ENCODE results near the gene IRF2. TPM values are rescaled to one million over a fixed set of nuclear protein-coding genes. Genes with fewer than 3 reads are reported as not detected.
A peak's percentile ranks its signal among the peaks of the same experiment; 100 is the strongest.

IRF2 gene
- total RNA-seq, 1 donor from 2014 or later, result 16.1 TPM

DNA sequence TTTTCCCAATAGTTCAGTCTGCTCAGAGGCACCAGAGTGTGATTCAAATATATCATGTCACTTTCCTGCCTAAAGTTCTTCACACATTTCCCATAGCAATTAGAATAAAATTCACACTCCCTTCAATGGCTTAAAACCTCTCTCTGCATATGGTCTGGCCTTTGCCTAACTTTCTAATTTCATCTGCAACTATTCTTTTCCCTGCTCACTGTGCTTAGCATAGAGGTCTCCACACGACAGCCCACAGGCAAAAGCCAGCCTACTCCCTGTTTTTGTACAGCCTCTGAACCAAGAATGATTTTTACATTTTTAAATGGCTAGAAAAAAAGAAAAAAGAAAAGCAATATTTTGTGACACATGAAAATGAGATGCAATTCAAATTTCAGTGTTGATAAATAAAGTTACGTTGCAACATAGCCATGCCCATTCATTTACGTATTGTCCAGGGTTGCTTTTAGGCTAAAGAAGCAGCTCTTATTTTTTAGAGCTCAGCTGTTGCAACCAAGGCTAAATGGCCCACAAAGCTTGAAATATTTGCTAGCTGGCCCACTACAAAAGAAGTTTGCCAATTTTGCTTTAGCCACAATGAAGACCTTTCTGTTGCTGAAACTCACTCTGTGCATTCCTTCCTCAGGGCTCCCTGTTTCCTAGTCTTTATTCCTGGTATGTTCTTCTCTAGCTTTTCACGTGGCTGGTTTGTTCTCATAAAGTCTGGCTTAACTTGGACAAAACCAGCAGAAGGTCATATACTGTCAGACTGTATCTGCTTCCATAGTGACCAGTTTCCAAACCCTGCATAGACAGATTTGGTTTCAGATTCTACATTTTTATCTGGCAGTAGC is 26.6 kb upstream of the IRF2 start:
- H2AFZ ChIP-seq (replicated peaks), result no peak overlapping the region
- TF ChIP-seq EZH2phosphoT487 (IDR thresholded peaks at IDR 0.05), result no peak
- peaks cover 3% of the 10 kb centered on the region for H3K27me3 Mint-ChIP-seq (ENCODE audit: insufficient read depth, low read depth)
- H4K20me1 ChIP-seq (ENCODE audit: low read depth), result no peaks in the 10 kb centered on the region
- H3K27ac Mint-ChIP-seq, result peak overlapping the region; percentile 7
- no peak overlapping the region for H3K4me3 ChIP-seq
- no peaks in the 10 kb centered on the region for H3F3A ChIP-seq (ENCODE audit: low read depth)
- no peaks in the 10 kb centered on the region for H3K79me2 ChIP-seq (ENCODE audit: low read depth)
- no peaks in the 10 kb centered on the region for H3K9me3 ChIP-seq (ENCODE audit: low read depth)
- no peaks in the 10 kb centered on the region for H3K36me3 Mint-ChIP-seq
- H3K9ac ChIP-seq, result no peak overlapping the region
- H3K4me1 Mint-ChIP-seq, result peaks cover 21% of the 10 kb centered on the region
- H3K4me1 ChIP-seq, result no peaks in the 10 kb centered on the region
- DNase-seq (ENCODE audit: low spot score), result no peak
- H3K4me3 Mint-ChIP-seq, result no peak overlapping the region
- H3K27me3 ChIP-seq, result no peaks in the 10 kb centered on the region
- no peaks in the 10 kb centered on the region for H3K9me3 Mint-ChIP-seq
- no peaks in the 10 kb centered on the region for H3K36me3 ChIP-seq
- H3K4me2 ChIP-seq, result no peak overlapping the region
- no peak overlapping the region for H3K27ac ChIP-seq

DNA sequence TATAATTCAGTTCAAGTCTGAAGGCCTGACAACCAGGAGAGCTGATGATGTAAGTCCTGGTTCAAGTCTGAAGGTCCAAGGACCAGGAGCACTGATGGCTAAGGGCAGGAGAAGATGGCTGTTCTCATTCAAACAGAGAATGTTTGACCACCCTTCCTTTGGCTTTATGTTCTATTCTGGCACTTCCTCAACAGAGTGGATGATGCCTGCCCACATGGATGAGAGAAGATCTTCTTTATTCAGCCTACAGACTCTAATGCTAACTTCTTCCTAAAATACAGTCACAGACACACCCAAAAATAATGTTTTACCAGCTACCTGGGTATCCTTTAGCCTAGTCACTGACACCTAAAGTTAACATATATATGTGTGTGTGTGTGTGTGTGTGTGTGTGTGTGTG is 25.6 kb upstream of the IRF2 start:
- Histone ChIP-seq H3K36me3 (no peaks in the 10 kb centered on the region), H3K9ac (no peak overlapping the region), H3K4me2 (no peak overlapping the region), H3K27ac (no peak overlapping the region), H3K4me3 (no peak overlapping the region), H3K27me3 (no peaks in the 10 kb centered on the region), H3K9me3 (ENCODE audit: low read depth) (no peaks in the 10 kb centered on the region), H3K4me1 (no peaks in the 10 kb centered on the region), H4K20me1 (ENCODE audit: low read depth) (no peaks in the 10 kb centered on the region), H2AFZ (replicated peaks) (no peak overlapping the region), H3F3A (ENCODE audit: low read depth) (no peaks in the 10 kb centered on the region), H3K79me2 (ENCODE audit: low read depth) (no peaks in the 10 kb centered on the region)
- Mint-ChIP-seq H3K4me3 (no peak overlapping the region), H3K27ac (no peak overlapping the region), H3K27me3 (ENCODE audit: insufficient read depth, low read depth) (peaks cover 3% of the 10 kb centered on the region), H3K4me1 (peaks cover 21% of the 10 kb centered on the region), H3K36me3 (no peaks in the 10 kb centered on the region), H3K9me3 (no peaks in the 10 kb centered on the region)
- TF ChIP-seq EZH2 (IDR thresholded peaks at IDR 0.05), result no peak
- TF ChIP-seq, protein P1, sequence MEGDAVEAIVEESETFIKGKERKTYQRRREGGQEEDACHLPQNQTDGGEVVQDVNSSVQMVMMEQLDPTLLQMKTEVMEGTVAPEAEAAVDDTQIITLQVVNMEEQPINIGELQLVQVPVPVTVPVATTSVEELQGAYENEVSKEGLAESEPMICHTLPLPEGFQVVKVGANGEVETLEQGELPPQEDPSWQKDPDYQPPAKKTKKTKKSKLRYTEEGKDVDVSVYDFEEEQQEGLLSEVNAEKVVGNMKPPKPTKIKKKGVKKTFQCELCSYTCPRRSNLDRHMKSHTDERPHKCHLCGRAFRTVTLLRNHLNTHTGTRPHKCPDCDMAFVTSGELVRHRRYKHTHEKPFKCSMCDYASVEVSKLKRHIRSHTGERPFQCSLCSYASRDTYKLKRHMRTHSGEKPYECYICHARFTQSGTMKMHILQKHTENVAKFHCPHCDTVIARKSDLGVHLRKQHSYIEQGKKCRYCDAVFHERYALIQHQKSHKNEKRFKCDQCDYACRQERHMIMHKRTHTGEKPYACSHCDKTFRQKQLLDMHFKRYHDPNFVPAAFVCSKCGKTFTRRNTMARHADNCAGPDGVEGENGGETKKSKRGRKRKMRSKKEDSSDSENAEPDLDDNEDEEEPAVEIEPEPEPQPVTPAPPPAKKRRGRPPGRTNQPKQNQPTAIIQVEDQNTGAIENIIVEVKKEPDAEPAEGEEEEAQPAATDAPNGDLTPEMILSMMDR (IDR thresholded peaks at IDR 0.05), result no peak
- TF ChIP-seq EZH2phosphoT487 (IDR thresholded peaks at IDR 0.05), result no peak
- DNase-seq (ENCODE audit: low spot score), result no peak

DNA sequence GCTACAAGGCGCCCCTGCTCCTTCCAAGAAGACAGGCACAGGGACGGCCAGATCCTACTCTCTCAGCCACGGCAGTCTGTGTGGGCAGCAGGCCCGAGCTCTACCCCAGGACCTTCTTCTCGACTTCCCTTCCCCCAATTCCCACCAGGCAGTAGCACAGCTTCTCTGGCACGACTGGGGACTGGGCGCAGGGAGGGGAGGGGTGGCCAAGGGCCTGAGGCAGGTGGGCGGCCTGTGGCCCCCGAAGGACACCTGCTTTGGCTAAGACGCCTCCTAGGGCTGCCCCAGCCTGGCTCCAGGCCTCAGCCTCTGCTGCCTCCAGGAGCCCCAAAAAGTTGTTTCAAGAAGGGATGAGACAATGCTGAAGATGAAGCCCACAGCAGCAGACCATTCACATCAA is 24.2 kb upstream of the IRF2 start:
- no peaks in the 10 kb centered on the region for H3K27me3 ChIP-seq
- H3K4me2 ChIP-seq, result no peak overlapping the region
- H3F3A ChIP-seq (ENCODE audit: low read depth), result no peaks in the 10 kb centered on the region
- no peaks in the 10 kb centered on the region for H3K36me3 Mint-ChIP-seq
- H3K9ac ChIP-seq, result no peak overlapping the region
- no peaks in the 10 kb centered on the region for H3K9me3 ChIP-seq (ENCODE audit: low read depth)
- H3K4me3 Mint-ChIP-seq, result no peak overlapping the region
- H4K20me1 ChIP-seq (ENCODE audit: low read depth), result no peaks in the 10 kb centered on the region
- peaks cover 9% of the 10 kb centered on the region for H3K4me1 Mint-ChIP-seq
- TF ChIP-seq EZH2phosphoT487 (IDR thresholded peaks at IDR 0.05) (no peak), EZH2 (IDR thresholded peaks at IDR 0.05) (no peak)
- TF ChIP-seq, protein P1 (IDR thresholded peaks at IDR 0.05), result no peak
- DNase-seq (ENCODE audit: low spot score), result no peak
- H3K27me3 Mint-ChIP-seq (ENCODE audit: insufficient read depth, low read depth), result peaks cover 3% of the 10 kb centered on the region
- no peak overlapping the region for H3K27ac ChIP-seq
- H3K9me3 Mint-ChIP-seq, result no peaks in the 10 kb centered on the region
- no peak overlapping the region for H2AFZ ChIP-seq (replicated peaks)
- no peaks in the 10 kb centered on the region for H3K79me2 ChIP-seq (ENCODE audit: low read depth)
- no peaks in the 10 kb centered on the region for H3K36me3 ChIP-seq
- H3K4me1 ChIP-seq, result no peaks in the 10 kb centered on the region
- H3K4me3 ChIP-seq, result no peak overlapping the region
- no peak overlapping the region for H3K27ac Mint-ChIP-seq

DNA sequence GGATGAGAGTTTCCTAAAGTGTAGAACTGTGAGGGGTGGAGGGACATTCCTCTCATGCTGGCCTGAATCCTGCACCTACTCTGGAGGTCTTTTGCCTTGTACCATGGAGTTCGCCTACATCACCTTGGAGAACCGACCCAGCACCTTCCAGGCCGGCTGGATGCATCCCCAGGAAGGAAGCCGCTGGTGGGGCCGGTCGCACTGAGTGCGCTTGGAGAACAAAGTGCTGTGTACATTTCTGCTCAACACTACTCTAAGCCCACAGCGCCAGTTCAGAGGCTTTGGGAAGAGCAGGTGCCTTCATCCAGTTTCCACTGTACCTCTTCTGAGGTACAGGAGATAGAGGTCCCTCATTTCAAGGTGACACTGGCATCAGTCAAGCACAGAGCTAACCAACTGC is 15.4 kb upstream of the IRF2 start:
- peaks cover 2% of the 10 kb centered on the region for H3K9me3 Mint-ChIP-seq
- H3K4me3 ChIP-seq, result no peak overlapping the region
- no peaks in the 10 kb centered on the region for H3F3A ChIP-seq (ENCODE audit: low read depth)
- no peak overlapping the region for H3K4me3 Mint-ChIP-seq
- H3K27me3 Mint-ChIP-seq (ENCODE audit: insufficient read depth, low read depth), result no peaks in the 10 kb centered on the region
- no peak for DNase-seq (ENCODE audit: low spot score)
- H3K79me2 ChIP-seq (ENCODE audit: low read depth), result no peaks in the 10 kb centered on the region
- H3K4me1 ChIP-seq, result no peaks in the 10 kb centered on the region
- no peaks in the 10 kb centered on the region for H3K36me3 ChIP-seq
- no peaks in the 10 kb centered on the region for H4K20me1 ChIP-seq (ENCODE audit: low read depth)
- no peaks in the 10 kb centered on the region for H3K9me3 ChIP-seq (ENCODE audit: low read depth)
- no peak overlapping the region for H3K4me2 ChIP-seq
- TF ChIP-seq, protein P1 (IDR thresholded peaks at IDR 0.05), result no peak
- TF ChIP-seq EZH2phosphoT487 (IDR thresholded peaks at IDR 0.05), result no peak
- no peak overlapping the region for H3K27ac ChIP-seq
- no peaks in the 10 kb centered on the region for H3K27me3 ChIP-seq
- no peak overlapping the region for H2AFZ ChIP-seq (replicated peaks)
- no peaks in the 10 kb centered on the region for H3K36me3 Mint-ChIP-seq
- H3K4me1 Mint-ChIP-seq, result peaks cover 5% of the 10 kb centered on the region
- no peak overlapping the region for H3K27ac Mint-ChIP-seq
- H3K9ac ChIP-seq, result no peak overlapping the region

Measured in neural progenitor cell (in vitro differentiated cells).